H1 (cell line): Measurements from ENCODE around the gene ETFB. TPM values are rescaled to one million over a fixed set of nuclear protein-coding genes. Genes with fewer than 3 reads are reported as not detected.

ENCODE experiments used
- CTCF ChIA-PET: fragments of 300-600 bp; sonication (Branson Sonifier 250); formaldehyde crosslinking; loops from one replicate; lab custom pipeline; 2021; ENCODE audit not compliant: partially characterized antibody; lab: Charles Lee
- POLR2A ChIA-PET: fragments of 300-600 bp; sonication (Branson Sonifier 250); formaldehyde crosslinking; loops from one replicate; lab custom pipeline; 2021; ENCODE audit warnings: inconsistent platforms; ENCODE audit not compliant: partially characterized antibody; lab: Charles Lee
- DNase-seq, 2 experiments: peaks; one replicate each; pipeline versions ENCODE4 v3.0.0 to v3.0.0-alpha.2; 2010 to 2022; ENCODE audit warnings: low spot score in 2 of 2, low read depth in 1 of 2, mixed read lengths in 1 of 2
- FAIRE-seq: peaks from 2 replicates; lab custom pipeline; 2011; peaks lifted over from hg19 to GRCh38; lab: Jason Lieb, UNC
- H2AFZ ChIP-seq: 2 replicates; pipeline ENCODE4 v1.8.1; 2012; ENCODE audit warnings: low read length, inconsistent platforms
- H2AK5ac ChIP-seq: 2 replicates; pipeline ENCODE4 v1.6.1; 2013; ENCODE audit warnings: low read depth, low read length
- H2BK120ac ChIP-seq: replicated peaks from 2 replicates; pipeline ENCODE3; 2013; ENCODE audit warnings: low read depth, low read length, inconsistent platforms
- H2BK12ac ChIP-seq: 2 replicates; pipeline ENCODE4 v1.6.1; 2013; ENCODE audit warnings: low read depth, low read length
- H2BK15ac ChIP-seq: 2 replicates; pipeline ENCODE4 v1.6.1; 2013; ENCODE audit warnings: low read length
- H2BK20ac ChIP-seq: 2 replicates; pipeline ENCODE4 v1.6.1; 2013; ENCODE audit warnings: low read length
- H2BK5ac ChIP-seq: 2 replicates; pipeline ENCODE4 v1.6.1; 2013; ENCODE audit warnings: low read depth, low read length
- H3K14ac ChIP-seq: 2 replicates; pipeline ENCODE4 v1.6.1; 2013; ENCODE audit warnings: inconsistent platforms; ENCODE audit not compliant: insufficient read length
- H3K18ac ChIP-seq: 2 replicates; pipeline ENCODE4 v1.6.1; 2013; ENCODE audit warnings: low read length; ENCODE audit errors: extremely low read depth
- H3K23ac ChIP-seq: 2 replicates; pipeline ENCODE4 v1.6.1; 2013; ENCODE audit warnings: inconsistent platforms; ENCODE audit not compliant: insufficient read length
- H3K23me2 ChIP-seq: 2 replicates; pipeline ENCODE4 v1.6.1; 2013; ENCODE audit warnings: low read depth, low read length
- H3K27ac ChIP-seq: 2 replicates; pipeline ENCODE4 v1.6.1; 2011; ENCODE audit warnings: low read depth, low read length, inconsistent platforms
- H3K27me3 ChIP-seq, 4 experiments: replicated peaks in 1 of 4; 1 replicate in 1 of 4; 2 replicates in 3 of 4; pipeline versions ENCODE4 v1.6.1 to v1.8.1; 2011 to 2013; ENCODE audit warnings: low read length in 3 of 4, mild to moderate bottlenecking in 3 of 4, inconsistent platforms in 2 of 4, mixed read lengths in 2 of 4, moderate library complexity in 1 of 4; ENCODE audit not compliant: control insufficient read depth in 3 of 4, insufficient read depth in 3 of 4; ENCODE audit errors: extremely low read depth in 1 of 4
- H3K36me3 ChIP-seq, 4 experiments: 2 replicates each; pipeline versions ENCODE4 v1.6.1 to v1.8.1; 2011 to 2013; ENCODE audit warnings: mild to moderate bottlenecking in 4 of 4, low read length in 3 of 4, moderate library complexity in 2 of 4, control low read depth in 1 of 4, inconsistent platforms in 1 of 4; ENCODE audit not compliant: insufficient read depth in 4 of 4, control insufficient read depth in 2 of 4
- H3K4ac ChIP-seq: replicated peaks from 2 replicates; pipeline ENCODE3; 2013; ENCODE audit warnings: low read length, low read depth, mixed read lengths, inconsistent platforms; ENCODE audit not compliant: insufficient read length
- H3K4me1 ChIP-seq, 4 experiments: replicated peaks in 1 of 4; 1 replicate in 1 of 4; 2 replicates in 3 of 4; pipeline versions ENCODE4 v1.6.1 to v1.8.1; 2011 to 2013; ENCODE audit warnings: low read length in 3 of 4, inconsistent platforms in 2 of 4, mixed read lengths in 1 of 4; ENCODE audit not compliant: insufficient read depth in 4 of 4, control insufficient read depth in 3 of 4
- H3K4me2 ChIP-seq, 2 experiments: 2 replicates each; pipeline versions ENCODE4 v1.6.1 to v1.8.1; 2011 to 2013; ENCODE audit warnings: low read depth in 2 of 2, low read length in 2 of 2, control low read depth in 1 of 2, inconsistent platforms in 1 of 2, mild to moderate bottlenecking in 1 of 2; ENCODE audit not compliant: insufficient read depth in 1 of 2
- H3K4me3 ChIP-seq, 4 experiments: fragments of 200-600, 300-600 bp in 1 of 4; sonication (generic), shearing (Covaris generic), sonication (Bioruptor Twin) in 1 of 4; 2 replicates each; pipeline versions ENCODE4 v1.5.1 to v1.8.1; 2011 to 2016; ENCODE audit warnings: low read length in 4 of 4, low read depth in 3 of 4, control low read depth in 2 of 4, inconsistent platforms in 2 of 4, mild to moderate bottlenecking in 2 of 4, mixed read lengths in 1 of 4, moderate library complexity in 1 of 4; ENCODE audit not compliant: insufficient read depth in 2 of 4; ENCODE audit errors: extremely low read depth in 1 of 4
- H3K56ac ChIP-seq: replicated peaks from 2 replicates; pipeline ENCODE3; 2013; ENCODE audit warnings: low read depth, mild to moderate bottlenecking, mixed read lengths, low read length, inconsistent platforms; ENCODE audit not compliant: insufficient read length
- H3K79me1 ChIP-seq: 2 replicates; pipeline ENCODE4 v1.6.1; 2013; ENCODE audit warnings: low read depth, low read length, control low read depth
- H3K79me2 ChIP-seq, 2 experiments: 2 replicates each; pipeline versions ENCODE4 v1.6.1 to v1.8.1; 2012 to 2013; ENCODE audit warnings: low read length in 2 of 2, mild to moderate bottlenecking in 2 of 2, inconsistent platforms in 1 of 2; ENCODE audit not compliant: insufficient read depth in 2 of 2, control insufficient read depth in 1 of 2
- H3K9ac ChIP-seq, 4 experiments: replicated peaks in 1 of 4; 1 replicate in 1 of 4; 2 replicates in 3 of 4; pipeline versions ENCODE4 v1.6.1 to v1.8.1; 2011 to 2013; ENCODE audit warnings: low read depth in 3 of 4, low read length in 3 of 4, control low read depth in 2 of 4, mild to moderate bottlenecking in 2 of 4, moderate library complexity in 2 of 4, inconsistent platforms in 1 of 4; ENCODE audit errors: extremely low read depth in 1 of 4
- H3K9me3 ChIP-seq, 2 experiments: 2 replicates each; pipeline versions ENCODE4 v1.6.1 to v1.8.1; 2012 to 2013; ENCODE audit warnings: mild to moderate bottlenecking in 2 of 2, moderate library complexity in 2 of 2, control low read depth in 1 of 2, inconsistent platforms in 1 of 2, low read depth in 1 of 2, low read length in 1 of 2, mixed read lengths in 1 of 2; ENCODE audit not compliant: insufficient read depth in 2 of 2
- H4K20me1 ChIP-seq, 2 experiments: replicated peaks in 1 of 2; 2 replicates each; pipeline versions ENCODE3 to v1.8.1; 2011 to 2013; ENCODE audit warnings: inconsistent platforms in 2 of 2, low read length in 2 of 2, mild to moderate bottlenecking in 1 of 2; ENCODE audit not compliant: insufficient read depth in 2 of 2, control insufficient read depth in 1 of 2
- H4K5ac ChIP-seq: 2 replicates; pipeline ENCODE4 v1.6.1; 2013; ENCODE audit warnings: low read length, low read depth, mixed read lengths, inconsistent platforms; ENCODE audit not compliant: insufficient read length
- H4K8ac ChIP-seq: 2 replicates; pipeline ENCODE4 v1.8.0; 2013; ENCODE audit warnings: mild to moderate bottlenecking, moderate library complexity, low read length, inconsistent platforms; ENCODE audit not compliant: insufficient read depth; ENCODE audit errors: extremely low read depth
- H4K91ac ChIP-seq: replicated peaks from 2 replicates; pipeline ENCODE3; 2013; ENCODE audit warnings: low read length, mixed read lengths, inconsistent platforms; ENCODE audit not compliant: insufficient read length
- CTCF ChIP-seq, 3 experiments: IDR thresholded peaks; 1 replicate in 2 of 3; 2 replicates in 1 of 3; pipeline versions ENCODE4 v1.5.1 to v1.6.1; 2011; ENCODE audit warnings: low read length in 3 of 3, mild to moderate bottlenecking in 3 of 3, inconsistent platforms in 2 of 3, low read depth in 1 of 3, moderate library complexity in 1 of 3; ENCODE audit not compliant: insufficient read depth in 1 of 3; ENCODE audit errors: control extremely low read depth in 1 of 3
- NRF1 ChIP-seq: IDR thresholded peaks from 2 replicates; pipeline ENCODE4 v1.6.1; 2011; ENCODE audit warnings: mild to moderate bottlenecking, low read depth, low read length, improper control_type of control experiment
- RAD21 ChIP-seq, 2 experiments: IDR thresholded peaks in 1 of 2; conservative IDR thresholded peaks in 1 of 2; 2 replicates each; pipeline ENCODE4 v1.6.1; 2011; ENCODE audit warnings: low read depth in 2 of 2, low read length in 2 of 2, improper control_type of control experiment in 1 of 2, inconsistent platforms in 1 of 2, mild to moderate bottlenecking in 1 of 2, moderate library complexity in 1 of 2
- WGBS, 2 experiments: shearing (Covaris generic) in 1 of 2; methylation state at CpG; one replicate each; pipeline versions ENCODE4 v1.1.6 to v1.1.7; 2013 to 2015; ENCODE audit warnings: low lambda C conversion rate in 2 of 2, mixed read lengths in 2 of 2, inconsistent platforms in 1 of 2, low coverage in 1 of 2, missing lambda C conversion rate in 1 of 2; ENCODE audit not compliant: insufficient replicate concordance in 2 of 2, insufficient coverage in 1 of 2, insufficient read length in 1 of 2; ENCODE audit errors: extremely low coverage in 1 of 2, missing lambda C conversion rate in 1 of 2; 5-methylcytosine and 5-hydroxymethylcytosine counted together
- polyA plus RNA-seq, 7 experiments: library from polyadenylated mRNA; depleted of rRNA in 3 of 7; stranded (reverse) in 5 of 7; unstranded in 2 of 7; fragments of >200 nt in 5 of 7; fragments of 200-250 nt in 2 of 7; gene quantifications; 1 replicate in 5 of 7; 2 replicates in 1 of 7; 4 replicates in 1 of 7; pipeline versions ENCODE4 v1.2.1 to v1.2.3, GENCODE V29; 2011 to 2013; ENCODE audit warnings: missing spikeins in 2 of 7, mixed read lengths in 2 of 7
- total RNA-seq: library from RNA; stranded (reverse); fragmentation: NEBNext Ultra II Directional; extraction: Animal tissue kit (Norgen Biotek cat#: 25700); gene quantifications from 2 replicates; pipeline ENCODE4 v1.2.1, GENCODE V29; 2021

Gene ETFB
- total and polyA plus RNA-seq, 2 of the 8 experiments (the other 6 are each of a cell fraction or from before 2014, with no cell fraction given): 40.0 to 66.5 TPM

DNA sequence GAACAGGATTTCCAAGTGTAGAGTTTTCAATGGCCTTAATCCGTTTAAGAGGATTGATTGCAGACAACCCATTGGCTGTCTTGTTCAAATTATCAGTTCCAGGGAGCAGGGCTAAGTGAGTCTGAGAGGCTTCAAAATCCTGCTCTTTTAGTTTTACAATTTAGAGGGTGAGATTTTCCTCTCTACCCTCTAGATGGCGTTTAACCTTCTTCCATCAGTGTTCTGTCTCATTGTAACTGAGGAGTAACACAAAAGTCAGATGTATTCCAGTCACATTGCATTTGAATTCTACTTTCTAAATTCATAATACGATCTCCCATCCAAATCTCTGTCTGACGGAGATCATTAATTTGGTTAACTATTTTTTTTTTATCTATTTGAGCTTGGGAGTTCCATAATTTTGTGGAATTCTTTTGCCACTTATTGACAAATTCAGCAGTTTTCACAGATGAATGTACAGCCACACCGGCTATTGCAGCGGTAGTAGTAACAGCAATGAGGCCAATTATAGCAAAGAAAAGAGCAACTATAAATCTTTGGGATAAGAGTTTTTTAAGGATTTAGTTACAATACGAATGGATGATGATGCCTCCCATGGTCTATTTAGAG, 32.0 kb upstream of the ETFB start:
- Histone ChIP-seq H2BK5ac (no peak overlapping the region), H4K8ac (no peak overlapping the region), H4K91ac (no peak overlapping the region), H3K14ac (no peak overlapping the region), H3K27me3 (no peaks in the 10 kb centered on the region), H4K20me1 (no peaks in the 10 kb centered on the region), H3K9me3 (peaks cover 18 to 20% of the 10 kb centered on the region in 2 experiments), H2AK5ac (no peak overlapping the region), H3K4me2 (no peak overlapping the region), H3K18ac (no peak overlapping the region), H3K4me1 (peaks cover 0 to 7% (median 0%) of the 10 kb centered on the region in 4 experiments; a peak in 3 of 7 replicates), H2BK15ac (no peak overlapping the region), H3K27ac (no peak overlapping the region), H4K5ac (no peak overlapping the region), H2AFZ (no peak overlapping the region), H3K9ac (no peak overlapping the region), H3K56ac (no peak overlapping the region), H3K79me2 (peaks cover 0 to 5% of the 10 kb centered on the region in 2 experiments; a peak in 2 of 4 replicates), H2BK20ac (no peak overlapping the region), H3K4ac (no peak overlapping the region), H2BK120ac (no peak overlapping the region), H3K23ac (no peak overlapping the region), H3K4me3 (no peak overlapping the region), H3K79me1 (no peaks in the 10 kb centered on the region), H3K23me2 (peaks cover 7% of the 10 kb centered on the region), H3K36me3 (peaks cover 0 to 7% (median 3%) of the 10 kb centered on the region in 4 experiments; a peak in 4 of 8 replicates), H2BK12ac (no peak overlapping the region)
- CTCF ChIA-PET: interaction anchor here (0.6 to 7.0 kb wide), 25 partner anchors 10 to 283 kb away, joined by 3 to 74 read pairs (median 4); partner anchors contain the start of genes CLDND2, ETFB, NKG7 and SIGLEC10
- no peak for DNase-seq
- peak; percentile 75 for FAIRE-seq
- POLR2A ChIA-PET: interaction anchor here (0.6 to 1.5 kb wide), 3 partner anchors 10 to 39 kb away, joined by 3 to 4 read pairs (median 3); no protein-coding TSS in a partner anchor
- TF ChIP-seq NRF1 (no peak), RAD21 (IDR thresholded peaks at IDR 0.05 in 1 of 2, conservative IDR thresholded peaks at IDR 0.05 in 1 of 2; ENCODE audit: low read depth in 2 of 2, low read length in 2 of 2) (peak; percentile 42 to 44), CTCF (IDR thresholded peaks at IDR 0.05; ENCODE audit: control extremely low read depth in 1 of 3, insufficient read depth in 1 of 3, low read depth in 1 of 3, low read length in 3 of 3) (peak in 2 of 3 experiments; percentile 29 to 61; a peak in 2 of 4 replicates)
- WGBS, 2 experiments: 55% methylated on average over 7 of the region's 7 CpGs; no CpG with 5 or more reads in 1 of the 2 experiments
